GM23338 (cell line): ENCODE measurements around the gene NIT2. TPM values are rescaled to one million over a fixed set of nuclear protein-coding genes. Genes with fewer than 3 reads are reported as not detected.

Experiments used
- CREB1 ChIP-seq: fragments of 250-450 bp; sonication (Bioruptor Pico); IDR thresholded peaks from 2 replicates; pipeline ENCODE4 v1.5.0; 2020; ENCODE audit warnings: low read depth, mild to moderate bottlenecking, moderate library complexity
- EZH2 ChIP-seq: fragments of 200-600 bp; sonication (generic); IDR thresholded peaks from one replicate; pipeline ENCODE4 v1.8.0; 2017; ENCODE audit warnings: antibody characterized with exemption, mild to moderate bottlenecking, low read depth; ENCODE audit not compliant: unreplicated experiment
- NANOG ChIP-seq: IDR thresholded peaks from 2 replicates; pipeline ENCODE4 v1.6.1; 2016; ENCODE audit warnings: antibody characterized with exemption, borderline replicate concordance
- POLR2AphosphoS5 ChIP-seq: IDR thresholded peaks from 2 replicates; pipeline ENCODE4 v1.6.1; 2016; ENCODE audit warnings: antibody characterized with exemption, low read depth
- STAT1 ChIP-seq: IDR thresholded peaks from one replicate; pipeline ENCODE4 v1.6.1; 2016; ENCODE audit warnings: antibody characterized with exemption; ENCODE audit not compliant: unreplicated experiment
- ZNF114 ChIP-seq: fragments of 250-450 bp; sonication (Bioruptor Pico); IDR thresholded peaks from 2 replicates; pipeline ENCODE4 v1.5.0; 2020; ENCODE audit warnings: mild to moderate bottlenecking, moderate library complexity
- ZNF331 ChIP-seq: fragments of 250-450 bp; sonication (Bioruptor Pico); IDR thresholded peaks from 2 replicates; pipeline ENCODE4 v1.5.0; 2020; ENCODE audit warnings: low read depth, mild to moderate bottlenecking, moderate library complexity
- polyA plus RNA-seq: library from polyadenylated mRNA; unstranded; fragments of >200 nt; fragmentation: Nextera tagmentation; extraction: Ambion mirVana; gene quantifications from 2 replicates; pipeline ENCODE4 v1.2.1, GENCODE V29; 2016
- total RNA-seq: library from RNA; depleted of rRNA; stranded (reverse); fragments of >200 nt; shearing (Covaris generic); gene quantifications from 2 replicates; pipeline ENCODE4 v1.2.3, GENCODE V29; 2014
- TF ChIP-seq, protein P1 (sequence below): fragments of 250-450 bp; sonication (Bioruptor Pico); IDR thresholded peaks from 2 replicates; pipeline ENCODE4 v1.5.0; 2020; ENCODE audit warnings: mild to moderate bottlenecking, moderate library complexity
- TF ChIP-seq, protein P2 (sequence below), 2 experiments: fragments of 200-600 bp in 1 of 2; sonication (generic) in 1 of 2; conservative IDR thresholded peaks; 2 replicates each; pipeline versions ENCODE4 v1.5.1 to v1.6.1; 2016 to 2017; ENCODE audit warnings: antibody characterized with exemption in 2 of 2, low read depth in 2 of 2, mild to moderate bottlenecking in 2 of 2, moderate library complexity in 1 of 2
- TF ChIP-seq, protein P3 (sequence below): IDR thresholded peaks from 2 replicates; pipeline ENCODE4 v1.6.1; 2016; ENCODE audit warnings: antibody characterized with exemption
- TF ChIP-seq, protein P4 (sequence below): IDR thresholded peaks from one replicate; pipeline ENCODE4 v1.6.1; 2018; ENCODE audit warnings: antibody characterized with exemption; ENCODE audit not compliant: unreplicated experiment

NIT2 gene
- total and polyA plus RNA-seq, 2 experiments from 2014 or later: 19.2 to 53.7 TPM

DNA sequence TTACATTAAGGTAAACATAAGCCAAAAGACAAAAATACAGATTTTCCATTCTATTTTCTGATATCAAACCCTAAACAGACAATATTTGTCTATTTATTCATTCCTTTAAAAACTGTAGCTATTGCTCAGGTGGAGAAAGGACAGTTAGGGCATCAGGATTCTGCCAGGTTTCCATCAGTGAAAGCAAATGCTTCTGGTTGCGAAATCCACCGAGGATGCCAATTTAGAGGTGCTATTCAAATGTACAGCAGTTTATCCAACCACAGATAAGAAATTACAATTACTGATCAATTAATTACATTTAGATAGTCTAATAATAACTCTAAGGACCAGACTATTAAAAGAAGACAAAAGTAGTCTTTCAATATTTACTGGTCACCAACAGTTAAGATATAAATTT is 62.4 kb downstream of the NIT2 start (continued):
- TF ChIP-seq, protein P1, sequence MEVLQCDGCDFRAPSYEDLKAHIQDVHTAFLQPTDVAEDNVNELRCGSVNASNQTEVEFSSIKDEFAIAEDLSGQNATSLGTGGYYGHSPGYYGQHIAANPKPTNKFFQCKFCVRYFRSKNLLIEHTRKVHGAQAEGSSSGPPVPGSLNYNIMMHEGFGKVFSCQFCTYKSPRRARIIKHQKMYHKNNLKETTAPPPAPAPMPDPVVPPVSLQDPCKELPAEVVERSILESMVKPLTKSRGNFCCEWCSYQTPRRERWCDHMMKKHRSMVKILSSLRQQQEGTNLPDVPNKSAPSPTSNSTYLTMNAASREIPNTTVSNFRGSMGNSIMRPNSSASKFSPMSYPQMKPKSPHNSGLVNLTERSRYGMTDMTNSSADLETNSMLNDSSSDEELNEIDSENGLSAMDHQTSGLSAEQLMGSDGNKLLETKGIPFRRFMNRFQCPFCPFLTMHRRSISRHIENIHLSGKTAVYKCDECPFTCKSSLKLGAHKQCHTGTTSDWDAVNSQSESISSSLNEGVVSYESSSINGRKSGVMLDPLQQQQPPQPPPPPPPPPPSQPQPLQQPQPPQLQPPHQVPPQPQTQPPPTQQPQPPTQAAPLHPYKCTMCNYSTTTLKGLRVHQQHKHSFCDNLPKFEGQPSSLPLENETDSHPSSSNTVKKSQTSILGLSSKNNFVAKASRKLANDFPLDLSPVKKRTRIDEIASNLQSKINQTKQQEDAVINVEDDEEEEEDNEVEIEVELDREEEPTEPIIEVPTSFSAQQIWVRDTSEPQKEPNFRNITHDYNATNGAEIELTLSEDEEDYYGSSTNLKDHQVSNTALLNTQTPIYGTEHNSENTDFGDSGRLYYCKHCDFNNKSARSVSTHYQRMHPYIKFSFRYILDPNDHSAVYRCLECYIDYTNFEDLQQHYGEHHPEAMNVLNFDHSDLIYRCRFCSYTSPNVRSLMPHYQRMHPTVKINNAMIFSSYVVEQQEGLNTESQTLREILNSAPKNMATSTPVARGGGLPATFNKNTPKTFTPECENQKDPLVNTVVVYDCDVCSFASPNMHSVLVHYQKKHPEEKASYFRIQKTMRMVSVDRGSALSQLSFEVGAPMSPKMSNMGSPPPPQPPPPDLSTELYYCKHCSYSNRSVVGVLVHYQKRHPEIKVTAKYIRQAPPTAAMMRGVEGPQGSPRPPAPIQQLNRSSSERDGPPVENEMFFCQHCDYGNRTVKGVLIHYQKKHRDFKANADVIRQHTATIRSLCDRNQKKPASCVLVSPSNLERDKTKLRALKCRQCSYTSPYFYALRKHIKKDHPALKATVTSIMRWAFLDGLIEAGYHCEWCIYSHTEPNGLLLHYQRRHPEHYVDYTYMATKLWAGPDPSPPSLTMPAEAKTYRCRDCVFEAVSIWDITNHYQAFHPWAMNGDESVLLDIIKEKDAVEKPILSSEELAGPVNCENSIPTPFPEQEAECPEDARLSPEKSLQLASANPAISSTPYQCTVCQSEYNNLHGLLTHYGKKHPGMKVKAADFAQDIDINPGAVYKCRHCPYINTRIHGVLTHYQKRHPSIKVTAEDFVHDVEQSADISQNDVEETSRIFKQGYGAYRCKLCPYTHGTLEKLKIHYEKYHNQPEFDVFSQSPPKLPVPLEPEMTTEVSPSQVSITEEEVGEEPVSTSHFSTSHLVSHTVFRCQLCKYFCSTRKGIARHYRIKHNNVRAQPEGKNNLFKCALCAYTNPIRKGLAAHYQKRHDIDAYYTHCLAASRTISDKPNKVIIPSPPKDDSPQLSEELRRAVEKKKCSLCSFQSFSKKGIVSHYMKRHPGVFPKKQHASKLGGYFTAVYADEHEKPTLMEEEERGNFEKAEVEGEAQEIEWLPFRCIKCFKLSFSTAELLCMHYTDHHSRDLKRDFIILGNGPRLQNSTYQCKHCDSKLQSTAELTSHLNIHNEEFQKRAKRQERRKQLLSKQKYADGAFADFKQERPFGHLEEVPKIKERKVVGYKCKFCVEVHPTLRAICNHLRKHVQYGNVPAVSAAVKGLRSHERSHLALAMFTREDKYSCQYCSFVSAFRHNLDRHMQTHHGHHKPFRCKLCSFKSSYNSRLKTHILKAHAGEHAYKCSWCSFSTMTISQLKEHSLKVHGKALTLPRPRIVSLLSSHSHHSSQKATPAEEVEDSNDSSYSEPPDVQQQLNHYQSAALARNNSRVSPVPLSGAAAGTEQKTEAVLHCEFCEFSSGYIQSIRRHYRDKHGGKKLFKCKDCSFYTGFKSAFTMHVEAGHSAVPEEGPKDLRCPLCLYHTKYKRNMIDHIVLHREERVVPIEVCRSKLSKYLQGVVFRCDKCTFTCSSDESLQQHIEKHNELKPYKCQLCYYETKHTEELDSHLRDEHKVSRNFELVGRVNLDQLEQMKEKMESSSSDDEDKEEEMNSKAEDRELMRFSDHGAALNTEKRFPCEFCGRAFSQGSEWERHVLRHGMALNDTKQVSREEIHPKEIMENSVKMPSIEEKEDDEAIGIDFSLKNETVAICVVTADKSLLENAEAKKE: no peak
- TF ChIP-seq STAT1 (no peak), POLR2AphosphoS5 (no peak), ZNF114 (CRISPR knock-in tag) (no peak), NANOG (no peak), EZH2 (no peak), ZNF331 (CRISPR knock-in tag) (no peak), CREB1 (no peak)
- TF ChIP-seq, protein P2, sequence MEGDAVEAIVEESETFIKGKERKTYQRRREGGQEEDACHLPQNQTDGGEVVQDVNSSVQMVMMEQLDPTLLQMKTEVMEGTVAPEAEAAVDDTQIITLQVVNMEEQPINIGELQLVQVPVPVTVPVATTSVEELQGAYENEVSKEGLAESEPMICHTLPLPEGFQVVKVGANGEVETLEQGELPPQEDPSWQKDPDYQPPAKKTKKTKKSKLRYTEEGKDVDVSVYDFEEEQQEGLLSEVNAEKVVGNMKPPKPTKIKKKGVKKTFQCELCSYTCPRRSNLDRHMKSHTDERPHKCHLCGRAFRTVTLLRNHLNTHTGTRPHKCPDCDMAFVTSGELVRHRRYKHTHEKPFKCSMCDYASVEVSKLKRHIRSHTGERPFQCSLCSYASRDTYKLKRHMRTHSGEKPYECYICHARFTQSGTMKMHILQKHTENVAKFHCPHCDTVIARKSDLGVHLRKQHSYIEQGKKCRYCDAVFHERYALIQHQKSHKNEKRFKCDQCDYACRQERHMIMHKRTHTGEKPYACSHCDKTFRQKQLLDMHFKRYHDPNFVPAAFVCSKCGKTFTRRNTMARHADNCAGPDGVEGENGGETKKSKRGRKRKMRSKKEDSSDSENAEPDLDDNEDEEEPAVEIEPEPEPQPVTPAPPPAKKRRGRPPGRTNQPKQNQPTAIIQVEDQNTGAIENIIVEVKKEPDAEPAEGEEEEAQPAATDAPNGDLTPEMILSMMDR (conservative IDR thresholded peaks at IDR 0.05; ENCODE audit: low read depth in 2 of 2): no peak
- TF ChIP-seq, protein P3, sequence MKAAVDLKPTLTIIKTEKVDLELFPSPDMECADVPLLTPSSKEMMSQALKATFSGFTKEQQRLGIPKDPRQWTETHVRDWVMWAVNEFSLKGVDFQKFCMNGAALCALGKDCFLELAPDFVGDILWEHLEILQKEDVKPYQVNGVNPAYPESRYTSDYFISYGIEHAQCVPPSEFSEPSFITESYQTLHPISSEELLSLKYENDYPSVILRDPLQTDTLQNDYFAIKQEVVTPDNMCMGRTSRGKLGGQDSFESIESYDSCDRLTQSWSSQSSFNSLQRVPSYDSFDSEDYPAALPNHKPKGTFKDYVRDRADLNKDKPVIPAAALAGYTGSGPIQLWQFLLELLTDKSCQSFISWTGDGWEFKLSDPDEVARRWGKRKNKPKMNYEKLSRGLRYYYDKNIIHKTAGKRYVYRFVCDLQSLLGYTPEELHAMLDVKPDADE: no peak
- TF ChIP-seq, protein P4, sequence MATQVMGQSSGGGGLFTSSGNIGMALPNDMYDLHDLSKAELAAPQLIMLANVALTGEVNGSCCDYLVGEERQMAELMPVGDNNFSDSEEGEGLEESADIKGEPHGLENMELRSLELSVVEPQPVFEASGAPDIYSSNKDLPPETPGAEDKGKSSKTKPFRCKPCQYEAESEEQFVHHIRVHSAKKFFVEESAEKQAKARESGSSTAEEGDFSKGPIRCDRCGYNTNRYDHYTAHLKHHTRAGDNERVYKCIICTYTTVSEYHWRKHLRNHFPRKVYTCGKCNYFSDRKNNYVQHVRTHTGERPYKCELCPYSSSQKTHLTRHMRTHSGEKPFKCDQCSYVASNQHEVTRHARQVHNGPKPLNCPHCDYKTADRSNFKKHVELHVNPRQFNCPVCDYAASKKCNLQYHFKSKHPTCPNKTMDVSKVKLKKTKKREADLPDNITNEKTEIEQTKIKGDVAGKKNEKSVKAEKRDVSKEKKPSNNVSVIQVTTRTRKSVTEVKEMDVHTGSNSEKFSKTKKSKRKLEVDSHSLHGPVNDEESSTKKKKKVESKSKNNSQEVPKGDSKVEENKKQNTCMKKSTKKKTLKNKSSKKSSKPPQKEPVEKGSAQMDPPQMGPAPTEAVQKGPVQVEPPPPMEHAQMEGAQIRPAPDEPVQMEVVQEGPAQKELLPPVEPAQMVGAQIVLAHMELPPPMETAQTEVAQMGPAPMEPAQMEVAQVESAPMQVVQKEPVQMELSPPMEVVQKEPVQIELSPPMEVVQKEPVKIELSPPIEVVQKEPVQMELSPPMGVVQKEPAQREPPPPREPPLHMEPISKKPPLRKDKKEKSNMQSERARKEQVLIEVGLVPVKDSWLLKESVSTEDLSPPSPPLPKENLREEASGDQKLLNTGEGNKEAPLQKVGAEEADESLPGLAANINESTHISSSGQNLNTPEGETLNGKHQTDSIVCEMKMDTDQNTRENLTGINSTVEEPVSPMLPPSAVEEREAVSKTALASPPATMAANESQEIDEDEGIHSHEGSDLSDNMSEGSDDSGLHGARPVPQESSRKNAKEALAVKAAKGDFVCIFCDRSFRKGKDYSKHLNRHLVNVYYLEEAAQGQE: no peak
